Measurements from ENCODE around the gene MALSU1.

DNA sequence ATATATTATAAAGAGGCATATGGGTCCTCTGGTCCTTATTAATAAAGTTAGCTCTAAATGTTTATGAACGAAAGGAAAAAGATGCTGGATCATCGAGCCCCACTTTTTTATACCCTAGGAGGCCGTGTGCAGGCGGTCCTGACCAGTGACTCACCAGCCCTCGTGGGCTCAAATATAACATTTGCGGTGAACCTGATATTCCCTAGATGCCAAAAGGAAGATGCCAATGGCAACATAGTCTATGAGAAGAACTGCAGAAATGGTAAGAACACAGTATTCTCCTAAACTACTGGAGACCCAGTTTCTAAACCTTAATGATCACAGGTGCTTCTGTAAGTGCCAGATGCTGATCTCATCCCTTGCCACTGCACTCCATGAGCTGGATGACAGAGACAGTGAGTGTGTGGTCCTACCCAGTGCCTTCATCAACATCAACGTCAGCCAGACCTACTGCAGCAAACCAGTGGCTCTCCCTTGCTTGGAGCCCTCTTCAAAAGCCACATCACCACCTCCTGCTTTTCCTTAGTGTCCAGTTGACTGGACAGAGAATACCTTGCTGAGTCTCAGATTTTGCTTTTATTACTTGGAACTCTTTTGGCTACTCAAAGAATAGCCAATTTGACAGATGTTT lies 45.0 kb upstream of the MALSU1 start:
- TF ChIP-seq CTCF (IDR thresholded peaks at IDR 0.05 in 4 of 5, conservative IDR thresholded peaks at IDR 0.05 in 1 of 5) (no peak), POLR2A (IDR thresholded peaks at IDR 0.05) (no peak)
